Tibial artery (tissue), 4 donors: Measurements from ENCODE around the gene TMEM214.

Experiments
- DNase-seq, 2 donors: peaks; one replicate each; pipeline ENCODE4 v3.0.0-alpha.2; 2019
- H3K27ac ChIP-seq, 2 donors: fragments of 200-600 bp; sonication (generic) in 1 of 2; 1 replicate in 1 of 2; 2 replicates in 1 of 2; pipeline ENCODE4 v1.5.1; 2018 to 2019; ENCODE audit warnings: mild to moderate bottlenecking in 1 of 2
- H3K27me3 ChIP-seq, 2 donors: fragments of 200-600 bp; sonication (generic) in 1 of 2; one replicate each; pipeline versions ENCODE4 v1.5.1 to v1.6.0; 2016 to 2019
- H3K36me3 ChIP-seq, 3 donors: fragments of 200-600 bp; sonication (generic) in 2 of 3; one replicate each; pipeline ENCODE4 v1.5.1; 2016 to 2019; ENCODE audit warnings: mild to moderate bottlenecking in 2 of 3
- H3K4me1 ChIP-seq, 4 donors: fragments of 200-600 bp; sonication (generic) in 2 of 4; 1 replicate in 3 of 4; 2 replicates in 1 of 4; pipeline ENCODE4 v1.5.1; 2016 to 2019
- H3K4me3 ChIP-seq, 2 donors: fragments of 200-600 bp; sonication (generic) in 1 of 2; 1 replicate in 1 of 2; 2 replicates in 1 of 2; pipeline ENCODE4 v1.5.1; 2018 to 2019; ENCODE audit warnings: mild to moderate bottlenecking in 2 of 2
- H3K9me3 ChIP-seq, 3 donors: fragments of 200-600 bp; sonication (generic) in 1 of 3; one replicate each; pipeline ENCODE4 v1.5.1; 2016 to 2019
- CTCF ChIP-seq, 2 experiments: fragments of 200-600 bp in 1 of 2; fragments of 450-650 bp in 1 of 2; IDR thresholded peaks; one replicate each; pipeline ENCODE4 v1.5.1; 2017 to 2019; ENCODE audit warnings: antibody characterized with exemption in 2 of 2, mild to moderate bottlenecking in 1 of 2, moderate library complexity in 1 of 2
- intact Hi-C: fragments of 100-400 bp; cut with DNase I; formaldehyde crosslinking; loops from one replicate; pipeline ENCODE4 v1.15.0; 2023; ENCODE audit warnings: low total_unique reads

TMEM214 gene

GRCh38 chr2:27085062-27085672 lies 52.4 kb downstream of the TMEM214 start:
- intact Hi-C loops: loop anchor here (2.0 to 5.0 kb wide), 2 partner anchors 33 to 114 kb away; partner anchors contain the start of genes AGBL5 and MAPRE3
- Histone ChIP-seq H3K36me3 (peaks cover 10 to 19% (median 18%) of the 10 kb centered on the region in 3 donors), H3K4me3 (peak overlapping the region; percentile 63 to 85), H3K4me1 (peaks cover 0 to 53% (median 45%) of the 10 kb centered on the region in 4 donors), H3K27ac (peak overlapping the region; percentile 91 to 96), H3K9me3 (no peaks in the 10 kb centered on the region), H3K27me3 (no peaks in the 10 kb centered on the region)
- no peak for DNase-seq
- no peak for TF ChIP-seq CTCF (IDR thresholded peaks at IDR 0.05)

GRCh38 chr2:27085673-27086089 lies 52.9 kb downstream of the TMEM214 start:
- H3K4me1 ChIP-seq: peaks cover 0 to 48% (median 40%) of the 10 kb centered on the region in 4 donors
- intact Hi-C loops: loop anchor here (2.0 to 5.0 kb wide), 2 partner anchors 33 to 115 kb away; partner anchors contain the start of genes AGBL5 and MAPRE3
- DNase-seq: peak; percentile 86 to 94

GRCh38 chr2:27086090-27086723 lies 53.4 kb downstream of the TMEM214 start:
- H3K27ac ChIP-seq: peak overlapping the region; percentile 91 to 96
- peak; percentile 82 to 95 for TF ChIP-seq CTCF (IDR thresholded peaks at IDR 0.05)
- intact Hi-C loops: loop anchor here (5.0 kb wide), 1 partner anchor 34 kb away; the partner anchor contains the start of gene AGBL5

More at GRCh38 chr2:27085673-27086089, 52.9 kb downstream of the TMEM214 start:
- peak; percentile 15 to 52 for TF ChIP-seq CTCF (IDR thresholded peaks at IDR 0.05)
- H3K36me3 ChIP-seq: peaks cover 10 to 19% (median 18%) of the 10 kb centered on the region in 3 donors
- H3K27me3 ChIP-seq: no peaks in the 10 kb centered on the region
- no peaks in the 10 kb centered on the region for H3K9me3 ChIP-seq
- H3K4me3 ChIP-seq: peak overlapping the region; percentile 63 to 85
- peak overlapping the region; percentile 91 to 96 for H3K27ac ChIP-seq

GRCh38 chr2:27086724-27087593 lies 54.2 kb downstream of the TMEM214 start, which contains the start of gene KHK:
KHK (plus strand) TSS chr2:27086772; CDS start chr2:27087260, 488 bp downstream.
- no peak for TF ChIP-seq CTCF (IDR thresholded peaks at IDR 0.05)
- DNase-seq: peak in 1 of 2 donors; percentile 81
- intact Hi-C loops: loop anchor here (5.0 kb wide), 1 partner anchor 35 kb away; the partner anchor contains the start of gene AGBL5

More at GRCh38 chr2:27086090-27086723, 53.4 kb downstream of the TMEM214 start:
- Histone ChIP-seq H3K4me3 (peak overlapping the region; percentile 63 to 85), H3K9me3 (no peaks in the 10 kb centered on the region), H3K27me3 (no peaks in the 10 kb centered on the region), H3K4me1 (peaks cover 0 to 43% (median 35%) of the 10 kb centered on the region in 4 donors), H3K36me3 (peaks cover 10 to 19% (median 18%) of the 10 kb centered on the region in 3 donors)
- DNase-seq: peak; percentile 93 to 97

More at GRCh38 chr2:27086724-27087593, 54.2 kb downstream of the TMEM214 start, which contains the start of gene KHK:
- Histone ChIP-seq H3K27me3 (no peaks in the 10 kb centered on the region), H3K4me1 (peaks cover 0 to 36% (median 27%) of the 10 kb centered on the region in 4 donors), H3K27ac (peak within 1 kb of the TSS; percentile 91 to 96), H3K36me3 (peaks cover 10 to 19% (median 16%) of the 10 kb centered on the region in 3 donors), H3K4me3 (peak within 1 kb of the TSS; percentile 63 to 85), H3K9me3 (no peaks in the 10 kb centered on the region)
